Parathyroid adenoma (tissue), 2 donors: ENCODE results near the gene RTKN.

Source experiments
- H2AFZ ChIP-seq: fragments of 300-600 bp; sonication (generic); one replicate; pipeline ENCODE4 v1.7.0; 2017; ENCODE audit warnings: antibody characterized with exemption, mild to moderate bottlenecking
- H3K27ac ChIP-seq: fragments of 300-600 bp; sonication (generic); one replicate; pipeline ENCODE4 v1.7.0; 2017
- H3K27me3 ChIP-seq: fragments of 300-600 bp; sonication (generic); one replicate; pipeline ENCODE4 v1.7.0; 2017; ENCODE audit warnings: low read length; ENCODE audit not compliant: control insufficient read depth, insufficient read depth
- H3K36me3 ChIP-seq: fragments of 300-600 bp; sonication (generic); one replicate; pipeline ENCODE4 v1.7.0; 2017; ENCODE audit warnings: low read length; ENCODE audit not compliant: control insufficient read depth, insufficient read depth
- H3K4me1 ChIP-seq: fragments of 300-600 bp; sonication (generic); one replicate; pipeline ENCODE4 v1.7.0; 2017; ENCODE audit warnings: control low read depth
- H3K4me2 ChIP-seq: fragments of 300-600 bp; sonication (generic); one replicate; pipeline ENCODE4 v1.7.0; 2017; ENCODE audit warnings: low read length
- H3K4me3 ChIP-seq: fragments of 300-600 bp; sonication (generic); one replicate; pipeline ENCODE4 v1.7.0; 2017; ENCODE audit warnings: low read depth, low read length
- H3K79me2 ChIP-seq: fragments of 300-600 bp; sonication (generic); one replicate; pipeline ENCODE4 v1.7.0; 2017; ENCODE audit warnings: control low read depth
- H3K9ac ChIP-seq: fragments of 300-600 bp; sonication (generic); one replicate; pipeline ENCODE4 v1.7.0; 2017; ENCODE audit warnings: mild to moderate bottlenecking
- H3K9me3 ChIP-seq: fragments of 300-600 bp; sonication (generic); one replicate; pipeline ENCODE4 v1.7.0; 2017; ENCODE audit warnings: low read length; ENCODE audit not compliant: control insufficient read depth
- CTCF ChIP-seq: fragments of 300-600 bp; sonication (generic); IDR thresholded peaks from one replicate; pipeline ENCODE4 v1.7.0; 2017; ENCODE audit warnings: antibody characterized with exemption, mild to moderate bottlenecking
- donor health status: primary hyperparathyroidism.

RTKN gene

GRCh38 chr2:74390606-74391005 lies 51.1 kb downstream of the RTKN start:
- peaks cover 23% of the 10 kb centered on the region for H3K4me1 ChIP-seq
- no peaks in the 10 kb centered on the region for H3K9me3 ChIP-seq
- no peaks in the 10 kb centered on the region for H3K27me3 ChIP-seq
- no peak overlapping the region for H2AFZ ChIP-seq
- no peak overlapping the region for H3K9ac ChIP-seq
- TF ChIP-seq CTCF: no peak
- peaks cover 62% of the 10 kb centered on the region for H3K79me2 ChIP-seq
- H3K36me3 ChIP-seq: no peaks in the 10 kb centered on the region
- H3K27ac ChIP-seq: no peak overlapping the region
- H3K4me3 ChIP-seq: peak overlapping the region; percentile 81
- peak overlapping the region; percentile 97 for H3K4me2 ChIP-seq

- TF ChIP-seq CTCF: no peak
- no peaks in the 10 kb centered on the region for H3K9me3 ChIP-seq
- H3K4me2 ChIP-seq: no peak overlapping the region
- peaks cover 27% of the 10 kb centered on the region for H3K4me1 ChIP-seq
- H3K9ac ChIP-seq: no peak overlapping the region
- H3K27ac ChIP-seq: no peak overlapping the region
- H3K4me3 ChIP-seq: no peak overlapping the region
- H3K79me2 ChIP-seq: peaks cover 75% of the 10 kb centered on the region
- H2AFZ ChIP-seq: no peak overlapping the region
- H3K36me3 ChIP-seq: no peaks in the 10 kb centered on the region
- H3K27me3 ChIP-seq: no peaks in the 10 kb centered on the region
Measured at GRCh38 chr2:74387346-74387745, 54.4 kb downstream of the RTKN start.

GRCh38 chr2:74385396-74385795 lies 56.3 kb downstream of the RTKN start:
- Histone ChIP-seq H3K9ac (no peak overlapping the region), H3K27ac (peak overlapping the region; percentile 45), H2AFZ (no peak overlapping the region), H3K27me3 (no peaks in the 10 kb centered on the region), H3K4me3 (no peak overlapping the region), H3K4me1 (peaks cover 31% of the 10 kb centered on the region), H3K9me3 (no peaks in the 10 kb centered on the region), H3K4me2 (no peak overlapping the region), H3K36me3 (no peaks in the 10 kb centered on the region), H3K79me2 (peaks cover 77% of the 10 kb centered on the region)
- TF ChIP-seq CTCF: no peak

GRCh38 chr2:74384051-74384450 lies 57.7 kb downstream of the RTKN start:
- peaks cover 78% of the 10 kb centered on the region for H3K79me2 ChIP-seq

More at GRCh38 chr2:74384051-74384450, 57.7 kb downstream of the RTKN start:
- TF ChIP-seq CTCF: no peak
- Histone ChIP-seq H3K4me1 (peaks cover 38% of the 10 kb centered on the region), H3K9ac (no peak overlapping the region), H3K4me2 (no peak overlapping the region), H3K27ac (no peak overlapping the region), H3K4me3 (no peak overlapping the region), H3K9me3 (no peaks in the 10 kb centered on the region), H3K27me3 (no peaks in the 10 kb centered on the region), H3K36me3 (no peaks in the 10 kb centered on the region), H2AFZ (no peak overlapping the region)
